Measurements from ENCODE around the gene CA10. TPM values are rescaled to one million over a fixed set of nuclear protein-coding genes. Genes with fewer than 3 reads are reported as not detected.

The CA10 gene
- total RNA-seq, 1 experiment from 2014 or later: not detected

GRCh38 chr17:51642029-51642428 lies 516.5 kb downstream of the CA10 start:
- no peaks in the 10 kb centered on the region; the same call in 1 of the 2 replicates for H3K27me3 ChIP-seq
- DNase-seq: no peak
- H3K9me3 ChIP-seq: no peaks in the 10 kb centered on the region
- no peak overlapping the region for H3K4me3 ChIP-seq
- H3K36me3 ChIP-seq: no peaks in the 10 kb centered on the region

DNA sequence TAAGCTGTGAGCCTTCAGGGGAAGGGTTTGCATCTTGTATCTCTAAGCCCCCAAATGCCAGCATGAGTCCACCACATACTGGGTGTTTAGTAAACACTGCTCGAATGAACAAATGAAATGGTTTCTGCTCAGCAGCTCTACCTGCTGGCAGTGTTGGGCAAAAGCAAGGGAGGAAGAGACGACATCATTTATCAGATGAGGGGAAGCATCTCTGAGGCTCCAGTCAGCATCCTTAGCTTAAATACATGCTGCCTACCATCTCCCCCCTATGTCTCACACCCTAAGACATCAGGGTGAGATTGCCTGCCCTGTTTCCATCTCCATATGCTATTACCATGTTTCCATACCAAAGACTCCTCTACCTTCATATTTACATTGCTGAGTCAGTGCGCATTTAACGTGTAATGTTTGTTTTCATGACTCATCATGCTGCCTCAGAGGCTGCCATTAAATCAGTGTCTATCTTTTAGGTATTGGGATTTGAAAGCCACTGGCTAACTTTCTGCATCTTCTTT lies 518.3 kb downstream of the CA10 start:
- DNase-seq: no peak
- H3K36me3 ChIP-seq: no peaks in the 10 kb centered on the region
- H3K9me3 ChIP-seq: no peaks in the 10 kb centered on the region
- no peaks in the 10 kb centered on the region; the same call in 1 of the 2 replicates for H3K27me3 ChIP-seq
- H3K4me3 ChIP-seq: no peak overlapping the region

DNA sequence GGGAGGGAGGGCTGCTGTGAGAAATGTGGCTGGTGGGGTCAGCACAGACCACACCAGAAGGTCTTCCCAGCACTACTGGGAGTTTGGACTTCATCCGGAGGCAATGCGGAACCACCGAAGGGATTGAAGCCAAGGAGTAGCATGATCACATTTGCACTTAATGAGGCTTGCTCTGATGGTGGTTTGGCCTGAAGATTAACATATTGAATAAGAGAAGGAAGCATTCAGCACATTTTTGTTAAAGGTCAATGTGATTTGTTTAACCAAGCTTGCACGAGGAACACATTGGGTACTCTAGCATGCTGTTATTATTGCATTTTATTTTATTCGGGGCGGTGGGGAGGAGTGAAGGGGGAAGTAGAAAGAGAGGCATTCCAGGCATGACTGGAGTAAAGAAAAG lies 519.5 kb downstream of the CA10 start:
- no peaks in the 10 kb centered on the region for H3K9me3 ChIP-seq
- no peaks in the 10 kb centered on the region; the same call in 1 of the 2 replicates for H3K27me3 ChIP-seq
- no peak overlapping the region for H3K4me3 ChIP-seq
- no peak for DNase-seq
- no peaks in the 10 kb centered on the region for H3K36me3 ChIP-seq

DNA sequence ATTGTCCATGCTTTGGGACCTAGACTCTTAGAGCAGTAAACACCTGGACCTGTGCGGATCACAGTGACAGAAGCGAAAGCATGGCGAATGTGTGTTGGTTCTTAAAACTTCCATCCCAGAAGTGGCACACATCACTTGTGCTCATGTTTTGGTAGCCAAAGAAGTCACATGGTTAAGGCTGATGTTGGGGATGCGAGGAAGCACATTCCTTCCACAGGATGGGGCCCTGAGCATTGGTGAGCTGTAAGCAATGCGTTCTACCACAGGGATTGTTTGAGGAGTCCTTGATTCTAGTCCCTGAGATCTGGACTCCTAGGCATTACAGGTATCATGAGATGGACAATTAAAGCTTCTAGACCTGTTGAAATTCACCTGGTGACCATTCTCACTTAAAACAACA lies 522.2 kb downstream of the CA10 start:
- H3K9me3 ChIP-seq: no peaks in the 10 kb centered on the region
- no peak overlapping the region for H3K4me3 ChIP-seq
- no peaks in the 10 kb centered on the region for H3K36me3 ChIP-seq
- H3K27me3 ChIP-seq: no peaks in the 10 kb centered on the region
- no peak for DNase-seq

- no peaks in the 10 kb centered on the region for H3K9me3 ChIP-seq
- no peak overlapping the region for H3K4me3 ChIP-seq
- no peak for DNase-seq
- no peaks in the 10 kb centered on the region for H3K36me3 ChIP-seq
- H3K27me3 ChIP-seq: 0 out of 2 replicates have a peak, but pooled peaks cover 3% of the 10 kb centered on the region
Measured at GRCh38 chr17:51630101-51630671, 528.3 kb downstream of the CA10 start.

- H3K4me3 ChIP-seq: no peak overlapping the region
Measured at GRCh38 chr17:51629232-51629631, 529.3 kb downstream of the CA10 start.

DNA sequence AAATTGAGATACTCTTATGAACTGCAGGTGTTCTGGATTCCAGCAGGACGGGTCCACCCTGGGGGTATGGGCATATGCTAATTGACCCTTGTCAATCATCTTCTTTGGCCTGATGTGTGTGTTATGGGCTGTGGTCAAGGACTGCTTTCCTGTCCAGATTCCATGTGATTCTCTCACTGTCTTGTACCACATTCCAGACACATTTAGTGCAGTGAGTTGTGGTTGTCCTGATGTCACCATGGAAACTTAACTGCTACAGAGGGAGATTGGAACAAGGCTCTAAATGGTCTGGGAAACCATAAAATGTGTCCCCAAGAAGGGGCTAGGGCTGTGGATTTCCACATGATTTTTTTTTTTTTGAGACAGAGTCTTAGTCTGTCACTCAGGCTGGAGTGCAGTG lies 530.7 kb downstream of the CA10 start:
- 0 out of 2 replicates have a peak, but pooled peaks cover 3% of the 10 kb centered on the region for H3K27me3 ChIP-seq
- no peak for DNase-seq
- no peaks in the 10 kb centered on the region for H3K9me3 ChIP-seq
- no peaks in the 10 kb centered on the region for H3K36me3 ChIP-seq
- no peak overlapping the region for H3K4me3 ChIP-seq

More at GRCh38 chr17:51629232-51629631, 529.3 kb downstream of the CA10 start:
- Histone ChIP-seq H3K36me3 (no peaks in the 10 kb centered on the region), H3K27me3 (0 out of 2 replicates have a peak, but pooled peaks cover 3% of the 10 kb centered on the region), H3K9me3 (no peaks in the 10 kb centered on the region)
- no peak for DNase-seq

DNA sequence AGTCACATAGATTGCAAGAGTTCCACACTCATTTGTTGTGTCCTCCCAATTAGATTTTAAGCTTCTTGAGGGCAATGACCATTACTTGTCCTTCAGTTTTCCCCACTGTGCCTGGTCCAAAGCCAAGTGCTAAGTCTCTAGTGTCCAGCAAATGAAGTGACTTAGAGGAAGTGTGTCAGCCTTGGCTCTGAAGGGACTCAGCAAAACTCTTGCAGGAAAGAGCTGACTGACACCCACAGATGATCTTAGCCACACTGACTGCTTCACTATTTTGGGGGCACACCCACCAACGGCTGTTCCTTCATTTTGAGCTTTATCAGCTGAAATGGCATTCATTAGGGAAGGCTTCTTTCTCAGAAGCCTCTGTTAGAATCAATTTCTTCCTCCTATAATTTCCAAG lies 540.0 kb downstream of the CA10 start:
- Histone ChIP-seq H3K4me3 (no peak overlapping the region), H3K9me3 (peaks cover 2% of the 10 kb centered on the region; the same call in 1 of the 2 replicates), H3K27me3 (0 out of 2 replicates have a peak, but pooled peaks cover 2% of the 10 kb centered on the region), H3K36me3 (no peaks in the 10 kb centered on the region)
- no peak for DNase-seq

- Histone ChIP-seq H3K4me3 (no peak overlapping the region), H3K36me3 (no peaks in the 10 kb centered on the region), H3K9me3 (peaks cover 2% of the 10 kb centered on the region; the same call in 1 of the 2 replicates), H3K27me3 (0 out of 2 replicates have a peak, but pooled peaks cover 2% of the 10 kb centered on the region)
- no peak for DNase-seq
Measured at GRCh38 chr17:51617986-51618385, 540.5 kb downstream of the CA10 start.

DNA sequence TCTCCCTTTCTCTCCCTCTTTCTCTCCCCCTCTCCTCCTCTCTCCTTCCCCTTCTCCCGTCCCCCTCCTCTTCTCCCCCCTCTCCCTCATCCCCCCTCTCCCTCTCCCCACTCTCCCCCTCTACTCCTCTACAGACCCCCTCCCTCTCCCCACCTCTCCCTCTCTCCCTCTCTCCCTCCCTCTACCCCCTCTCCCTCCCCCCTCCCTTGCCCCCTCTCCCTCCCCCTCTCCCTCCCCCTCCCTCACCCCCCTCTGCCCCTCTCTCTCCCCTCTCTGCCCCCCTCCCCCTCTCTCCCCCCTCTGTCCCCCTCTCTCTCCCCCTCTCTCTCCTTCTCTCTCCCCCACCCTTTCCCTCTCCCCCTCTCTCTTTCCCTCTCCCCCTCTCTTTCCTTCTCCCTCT lies 545.3 kb downstream of the CA10 start:
- H3K9me3 ChIP-seq: peaks cover 2% of the 10 kb centered on the region; the same call in 1 of the 2 replicates
- H3K4me3 ChIP-seq: no peak overlapping the region
- DNase-seq: no peak
- H3K27me3 ChIP-seq: 0 out of 2 replicates have a peak, but pooled peaks cover 2% of the 10 kb centered on the region
- no peaks in the 10 kb centered on the region for H3K36me3 ChIP-seq

DNA sequence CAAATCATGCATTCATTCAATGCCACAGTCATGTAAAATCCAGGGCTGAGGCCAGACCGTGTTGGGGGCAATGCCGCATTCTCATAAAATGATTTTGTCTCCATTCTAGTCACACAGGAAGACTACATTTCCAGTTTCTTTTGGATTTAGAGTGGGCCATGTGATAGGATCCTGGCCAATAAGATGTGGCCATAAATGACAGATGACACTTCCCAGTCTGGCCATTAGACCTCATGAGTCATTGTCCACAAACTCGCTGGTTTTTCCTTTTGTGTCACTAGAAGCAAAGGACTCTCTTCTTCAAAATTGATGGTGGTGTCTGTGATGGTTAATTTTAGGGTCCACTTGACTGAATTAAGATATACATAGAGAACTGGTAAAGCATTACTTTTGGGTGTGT lies 545.8 kb downstream of the CA10 start:
- H3K4me3 ChIP-seq: no peak overlapping the region
- DNase-seq: no peak
- no peaks in the 10 kb centered on the region for H3K9me3 ChIP-seq
- H3K27me3 ChIP-seq: 0 out of 2 replicates have a peak, but pooled peaks cover 2% of the 10 kb centered on the region
- H3K36me3 ChIP-seq: no peaks in the 10 kb centered on the region

- no peak overlapping the region for H3K4me3 ChIP-seq
- 0 out of 2 replicates have a peak, but pooled peaks cover 2% of the 10 kb centered on the region for H3K27me3 ChIP-seq
Measured at GRCh38 chr17:51611585-51611984, 546.9 kb downstream of the CA10 start.

GRCh38 chr17:51610834-51611233 lies 547.7 kb downstream of the CA10 start:
- Histone ChIP-seq H3K27me3 (0 out of 2 replicates have a peak, but pooled peaks cover 2% of the 10 kb centered on the region), H3K4me3 (no peak overlapping the region), H3K36me3 (no peaks in the 10 kb centered on the region), H3K9me3 (no peaks in the 10 kb centered on the region)
- no peak for DNase-seq

More at GRCh38 chr17:51611585-51611984, 546.9 kb downstream of the CA10 start:
- no peaks in the 10 kb centered on the region for H3K36me3 ChIP-seq
- no peak for DNase-seq
- H3K9me3 ChIP-seq: no peaks in the 10 kb centered on the region

DNA sequence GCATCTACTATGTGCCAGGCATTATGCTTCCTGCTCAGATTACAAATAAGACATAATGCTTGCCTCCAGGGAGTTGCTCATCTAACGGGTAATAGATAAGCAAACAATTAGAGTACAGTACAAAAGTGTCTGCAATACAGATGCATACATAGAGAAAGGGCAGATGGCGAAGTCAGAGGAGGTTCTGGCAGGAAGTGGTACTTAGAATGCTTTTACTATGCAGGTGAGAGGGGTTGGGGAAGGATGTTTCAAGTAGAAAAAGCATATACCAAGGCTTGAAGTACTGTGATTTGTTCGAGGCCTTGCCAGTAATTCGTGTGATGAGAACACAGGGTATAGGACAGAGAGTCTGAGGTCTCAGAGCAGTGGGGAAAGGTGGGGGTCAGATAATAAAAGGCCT lies 548.4 kb downstream of the CA10 start:
- H3K27me3 ChIP-seq: no peaks in the 10 kb centered on the region
- no peaks in the 10 kb centered on the region for H3K36me3 ChIP-seq
- H3K9me3 ChIP-seq: no peaks in the 10 kb centered on the region
- DNase-seq: no peak
- H3K4me3 ChIP-seq: no peak overlapping the region

DNA sequence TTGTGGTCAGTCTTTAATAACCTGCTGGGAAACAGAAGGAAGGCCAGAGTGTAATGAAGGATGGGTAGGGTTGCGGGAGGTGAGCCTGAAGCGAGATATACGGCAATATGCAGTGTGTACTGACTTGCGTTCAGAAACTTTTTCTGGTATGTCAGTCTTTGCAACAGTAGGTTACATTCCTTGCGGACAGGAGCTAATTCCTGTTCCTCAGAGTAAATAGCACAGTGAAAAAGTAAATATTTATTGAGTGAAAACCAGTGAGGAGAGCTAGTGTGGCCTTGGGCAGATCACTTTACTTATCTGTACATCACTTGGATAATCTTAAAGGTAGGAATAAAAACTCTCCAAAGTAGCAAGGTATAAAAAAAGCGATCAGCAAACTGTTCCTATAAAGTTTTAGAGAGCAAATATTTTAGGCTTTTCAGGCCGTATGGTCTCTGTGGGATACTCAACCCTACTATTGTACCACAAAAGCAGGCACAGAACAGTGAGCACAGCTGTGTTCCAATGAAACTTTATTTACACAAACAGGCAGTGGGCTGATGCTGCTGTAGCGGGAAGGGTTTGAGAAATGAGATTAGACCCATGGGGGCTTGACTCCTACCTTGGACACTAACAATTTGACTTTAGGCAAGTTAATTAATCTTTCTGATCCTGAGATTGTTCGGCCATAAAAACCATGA lies 550.1 kb downstream of the CA10 start:
- no peaks in the 10 kb centered on the region for H3K9me3 ChIP-seq
- DNase-seq: no peak
- no peak overlapping the region for H3K4me3 ChIP-seq
- H3K27me3 ChIP-seq: no peaks in the 10 kb centered on the region; the same call in 1 of the 2 replicates
- H3K36me3 ChIP-seq: no peaks in the 10 kb centered on the region

- Histone ChIP-seq H3K4me3 (no peak overlapping the region), H3K36me3 (no peaks in the 10 kb centered on the region), H3K9me3 (no peaks in the 10 kb centered on the region), H3K27me3 (no peaks in the 10 kb centered on the region; the same call in 1 of the 2 replicates)
- DNase-seq: no peak
Measured at GRCh38 chr17:51607512-51607911, 551.0 kb downstream of the CA10 start.

DNA sequence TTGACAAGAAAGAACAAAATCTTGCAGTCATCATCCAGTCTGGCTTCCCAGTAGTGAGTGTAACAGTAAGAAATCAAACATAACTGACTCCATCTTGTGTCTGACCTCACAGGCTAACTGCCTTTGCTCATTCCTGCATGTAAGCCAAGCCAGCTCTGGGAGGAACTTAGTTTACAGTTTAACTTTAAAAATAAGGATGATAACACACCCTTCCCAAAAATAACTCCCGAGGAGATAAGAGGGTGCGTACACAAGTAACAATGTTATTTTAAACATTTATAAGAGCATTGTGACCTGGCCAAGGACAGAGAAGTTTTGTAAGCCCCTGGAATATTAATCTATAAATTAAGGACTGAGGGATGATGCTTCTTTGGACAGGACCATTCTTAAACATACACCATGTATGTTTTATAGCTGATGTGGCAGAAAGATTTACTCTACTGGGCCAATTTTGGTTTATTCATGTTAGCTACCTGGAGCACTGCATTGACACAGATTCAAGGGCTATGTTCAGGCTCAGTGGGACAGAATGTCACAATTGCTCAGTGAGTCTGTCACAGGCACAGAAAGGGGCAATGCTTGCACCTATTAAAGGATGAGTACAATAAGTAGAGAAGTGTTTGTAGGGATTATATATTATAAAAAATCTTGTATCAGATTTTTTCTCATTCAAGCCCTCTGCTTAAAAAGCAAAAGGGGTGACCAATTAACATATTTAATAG lies 554.1 kb downstream of the CA10 start:
- DNase-seq: no peak
- H3K27me3 ChIP-seq: no peaks in the 10 kb centered on the region; the same call in 1 of the 2 replicates
- no peaks in the 10 kb centered on the region for H3K36me3 ChIP-seq
- H3K4me3 ChIP-seq: no peak overlapping the region
- H3K9me3 ChIP-seq: no peaks in the 10 kb centered on the region
